ENCODE results near the gene NLRP8. TPM values are rescaled to one million over a fixed set of nuclear protein-coding genes. Genes with fewer than 3 reads are reported as not detected.
"Not testable (repeated sequence)": the region's sequence is repeated elsewhere in the genome, so short reads cannot be mapped to it uniquely, and the experiment has no call there.

The NLRP8 gene
- not detected for polyA plus RNA-seq (ENCODE audit: insufficient read depth in 1 of 5, insufficient read length in 5 of 5, low replicate concordance in 1 of 5)
- long read RNA-seq, donor 1 = 0 reads
- long read RNA-seq, donor 2 = 0 reads
- long read RNA-seq, donor 3 = 0 reads
- long read RNA-seq, donor 4 = 0 reads
- long read RNA-seq, donor 5 = 0 reads
- long read RNA-seq, donor 6 = 0 reads
- long read RNA-seq, donor 7 = 0 reads
- long read RNA-seq, donor 8 = 0 reads

- no peak for DNase-seq
Observed at GRCh38 chr19:55947532-55947931, at the start of gene NLRP8. Gene NLRP8, plus strand, starts transcription at chr19:55947832.

GRCh38 chr19:55898911-55899310 lies 48.7 kb upstream of the NLRP8 start:
- no peak for DNase-seq

- DNase-seq = no peak
Observed at GRCh38 chr19:55901369-55902079, 46.1 kb upstream of the NLRP8 start.

- DNase-seq = no peak
Observed at GRCh38 chr19:55902080-55902751, 45.4 kb upstream of the NLRP8 start.

- DNase-seq = no peak
Observed at GRCh38 chr19:55907286-55907685, 40.3 kb upstream of the NLRP8 start.

- DNase-seq = no peak
Observed at GRCh38 chr19:55907746-55908145, 39.9 kb upstream of the NLRP8 start.

- no peak for DNase-seq
Observed at GRCh38 chr19:55909801-55910200, 37.8 kb upstream of the NLRP8 start.

- DNase-seq = no peak
Observed at GRCh38 chr19:55912916-55913315, 34.7 kb upstream of the NLRP8 start.

- no peak for DNase-seq
Observed at GRCh38 chr19:55913643-55914268, 33.9 kb upstream of the NLRP8 start.

- DNase-seq = no peak
Observed at GRCh38 chr19:55923556-55923955, 24.1 kb upstream of the NLRP8 start.

- DNase-seq = no peak
Observed at GRCh38 chr19:55927991-55928390, 19.6 kb upstream of the NLRP8 start.

GRCh38 chr19:55929258-55929657 lies 18.4 kb upstream of the NLRP8 start:
- not testable (repeated sequence) for DNase-seq

- no peak for DNase-seq
Observed at GRCh38 chr19:55930996-55931515, 16.6 kb upstream of the NLRP8 start.

GRCh38 chr19:55931936-55932386 lies 15.7 kb upstream of the NLRP8 start, which contains the start of gene NLRP13:
Gene NLRP13, minus strand, starts transcription at chr19:55932336. Its CDS starts 25 bp downstream, at chr19:55932311.
- DNase-seq = no peak

GRCh38 chr19:55935206-55935605 lies 12.4 kb upstream of the NLRP8 start:
- no peak for DNase-seq

GRCh38 chr19:55939206-55939605 lies 8.4 kb upstream of the NLRP8 start:
- DNase-seq = no peak

- DNase-seq = no peak
Observed at GRCh38 chr19:55940306-55940705, 7.3 kb upstream of the NLRP8 start.

GRCh38 chr19:55950566-55950965 lies 2.9 kb downstream of the NLRP8 start:
- DNase-seq = not testable (repeated sequence)

- no peak for DNase-seq
Observed at GRCh38 chr19:55956431-55956830, 8.8 kb downstream of the NLRP8 start.

GRCh38 chr19:55958356-55958755 lies 10.7 kb downstream of the NLRP8 start:
- no peak for DNase-seq

GRCh38 chr19:55959996-55960675 lies 12.5 kb downstream of the NLRP8 start:
- DNase-seq = no peak

- DNase-seq = no peak
Observed at GRCh38 chr19:55962186-55962585, 14.6 kb downstream of the NLRP8 start.

All from right lung (tissue), 10 donors.